ENCODE results near the gene ANLN.

DNA sequence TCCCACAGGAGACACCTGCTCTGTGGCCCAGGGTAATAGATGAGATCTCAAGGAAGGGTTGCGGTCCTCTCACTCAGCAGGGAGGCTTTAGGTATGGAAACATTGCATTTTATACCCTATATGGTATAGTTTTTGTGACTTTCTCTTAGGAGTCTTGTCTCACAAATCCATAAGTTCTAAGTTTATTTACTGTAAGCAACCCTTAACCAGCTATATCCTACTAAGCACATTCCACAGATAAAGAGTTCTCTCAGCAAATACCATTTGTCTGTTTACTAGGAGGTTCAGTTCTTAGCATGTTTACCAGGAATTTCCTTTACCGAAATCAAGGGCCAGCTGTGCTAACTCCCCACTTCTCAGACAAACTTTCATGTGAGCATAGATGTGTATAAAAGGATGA is 66.9 kb downstream of the ANLN start:
- no peak for TF ChIP-seq POLR2AphosphoS5 (IDR thresholded peaks at IDR 0.05; ENCODE audit: low read depth, low read length)
- no peak for TF ChIP-seq POLR2A (IDR thresholded peaks at IDR 0.05; ENCODE audit: low read depth, low read length)
